OCI-LY7 (cell line): ENCODE results near the gene VANGL1.

Experiments used
- CTCF ChIP-seq: fragments of 200-600 bp; sonication (generic); conservative IDR thresholded peaks from 2 replicates; pipeline ENCODE4 v1.5.1; 2014; ENCODE audit warnings: mild to moderate bottlenecking, antibody characterized with exemption, low read length, moderate library complexity, mixed read lengths
- EZH2phosphoT487 ChIP-seq: fragments of 200-600 bp; sonication (generic); IDR thresholded peaks from 2 replicates; pipeline ENCODE4 v1.6.1; 2018; ENCODE audit warnings: low read depth, borderline replicate concordance, mild to moderate bottlenecking, mixed run types, antibody characterized with exemption, low read length, moderate library complexity, mixed read lengths

- no peak for TF ChIP-seq CTCF
- no peak for TF ChIP-seq EZH2phosphoT487
Measured at GRCh38 chr1:115666702-115667101, 24.9 kb downstream of the VANGL1 start.
